HepG2 (cell line): ENCODE measurements around the gene TMEM121. TPM values are rescaled to one million over a fixed set of nuclear protein-coding genes. Genes with fewer than 3 reads are reported as not detected.
A peak's percentile ranks its signal among the peaks of the same experiment; 100 is the strongest.

Experiments used
- AFF4 ChIP-seq: sonication (generic); formaldehyde crosslinking; IDR thresholded peaks from 2 replicates; pipeline ENCODE4 v1.4.0; 2020; ENCODE audit warnings: missing genetic modification reagents
- CEBPG ChIP-seq: IDR thresholded peaks from 2 replicates; pipeline ENCODE4 v1.6.1; 2016
- CREB3 ChIP-seq: sonication (generic); formaldehyde crosslinking; IDR thresholded peaks from 2 replicates; pipeline ENCODE4 v1.5.0; 2020; ENCODE audit warnings: missing genetic modification reagents
- ELF4 ChIP-seq: sonication (generic); formaldehyde crosslinking; IDR thresholded peaks from 2 replicates; pipeline ENCODE4 v1.5.0; 2020; ENCODE audit warnings: missing genetic modification reagents, mild to moderate bottlenecking, moderate library complexity, borderline replicate concordance
- FOXO4 ChIP-seq: sonication (generic); formaldehyde crosslinking; conservative IDR thresholded peaks from 2 replicates; pipeline ENCODE4 v1.8.1; 2023; ENCODE audit warnings: missing genetic modification reagents
- FOXP1 ChIP-seq, 2 experiments: fragments of 450-650 bp in 1 of 2; IDR thresholded peaks; 2 replicates each; pipeline ENCODE4 v1.6.1; 2017 to 2018; ENCODE audit warnings: antibody characterized with exemption in 1 of 2
- HNF1B ChIP-seq: sonication (generic); formaldehyde crosslinking; IDR thresholded peaks from 2 replicates; pipeline ENCODE4 v1.5.1; 2020; ENCODE audit warnings: mild to moderate bottlenecking, moderate library complexity, missing genetic modification reagents
- HNF4A ChIP-seq: sonication (generic); formaldehyde crosslinking; IDR thresholded peaks from 2 replicates; pipeline ENCODE4 v1.4.0; 2020; ENCODE audit warnings: missing genetic modification reagents
- KDM5A ChIP-seq: fragments of 200-600 bp; sonication (generic); IDR thresholded peaks from 2 replicates; pipeline ENCODE4 v1.7.0; 2018; ENCODE audit warnings: antibody characterized with exemption, mild to moderate bottlenecking, low read length, borderline replicate concordance
- KDM6A ChIP-seq: IDR thresholded peaks from 2 replicates; pipeline ENCODE4 v1.6.1; 2016; ENCODE audit warnings: low read depth
- PAWR ChIP-seq: sonication (generic); formaldehyde crosslinking; IDR thresholded peaks from 2 replicates; pipeline ENCODE4 v1.4.0; 2020; ENCODE audit warnings: missing genetic modification reagents, mild to moderate bottlenecking, borderline replicate concordance
- SP4 ChIP-seq: sonication (generic); formaldehyde crosslinking; IDR thresholded peaks from 2 replicates; pipeline ENCODE4 v1.8.1; 2023; ENCODE audit warnings: mild to moderate bottlenecking, missing genetic modification reagents
- ZBTB37 ChIP-seq: sonication (generic); formaldehyde crosslinking; IDR thresholded peaks from 2 replicates; pipeline ENCODE4 v1.4.0; 2020; ENCODE audit warnings: mild to moderate bottlenecking, missing genetic modification reagents
- ZFAT ChIP-seq: sonication (generic); formaldehyde crosslinking; conservative IDR thresholded peaks from 2 replicates; pipeline ENCODE4 v1.8.1; 2023; ENCODE audit warnings: missing genetic modification reagents, inconsistent platforms
- ZFP36L1 ChIP-seq: sonication (generic); formaldehyde crosslinking; IDR thresholded peaks from 2 replicates; pipeline ENCODE4 v1.8.0; 2022; ENCODE audit warnings: mild to moderate bottlenecking, missing genetic modification reagents, moderate library complexity
- ZNF329 ChIP-seq: sonication (generic); formaldehyde crosslinking; IDR thresholded peaks from 2 replicates; pipeline ENCODE4 v1.9.0; 2021; ENCODE audit warnings: low read depth, mild to moderate bottlenecking, missing genetic modification reagents
- ZNF362 ChIP-seq: sonication (generic); formaldehyde crosslinking; IDR thresholded peaks from 2 replicates; pipeline ENCODE4 v1.4.0; 2020; ENCODE audit warnings: missing genetic modification reagents, mild to moderate bottlenecking, borderline replicate concordance
- ZNF501 ChIP-seq: sonication (generic); formaldehyde crosslinking; IDR thresholded peaks from 2 replicates; pipeline ENCODE4 v1.5.1; 2020; ENCODE audit warnings: mild to moderate bottlenecking, moderate library complexity, missing genetic modification reagents
- ZNF788 ChIP-seq: sonication (generic); formaldehyde crosslinking; IDR thresholded peaks from 2 replicates; pipeline ENCODE4 v1.5.0; 2020; ENCODE audit warnings: mild to moderate bottlenecking, missing genetic modification reagents, borderline replicate concordance
- polyA plus RNA-seq, 8 experiments: library from polyadenylated mRNA; depleted of rRNA in 3 of 8; stranded (reverse) in 7 of 8; unstranded in 1 of 8; fragments of >200 nt; fragmentation: Illumina TruSeq in 4 of 8; extraction: Trizol in 4 of 8; gene quantifications; 2 replicates each; pipeline versions ENCODE4 v1.2.1 to v1.2.3, GENCODE V29; 2011 to 2016; ENCODE audit warnings: low read depth in 4 of 8, missing spikeins in 1 of 8, mixed read lengths in 1 of 8; ENCODE audit not compliant: insufficient read depth in 1 of 8
- total RNA-seq, 5 experiments: library from RNA; depleted of rRNA; stranded (reverse); fragments of >200 nt; fragmentation: Illumina TruSeq; extraction: Trizol; gene quantifications; 2 replicates each; pipeline ENCODE4 v1.2.3, GENCODE V29; 2016; ENCODE audit warnings: low read depth in 1 of 5

Gene TMEM121
- total and polyA plus RNA-seq, 2 of the 13 experiments (the other 11 are each of a cell fraction or from before 2014, with no cell fraction given) = 6.6 to 19.0 TPM

GRCh38 chr14:105500036-105500725 lies 26.2 kb upstream of the TMEM121 start (continued):
- TF ChIP-seq HNF1B (no peak), ELF4 (CRISPR knock-in tag) (no peak), HNF4A (CRISPR knock-in tag) (no peak), ZBTB37 (CRISPR knock-in tag) (no peak), ZNF788 (0 out of 2 replicates have a peak, but pooled peaks have one; percentile 19), FOXO4 (no peak), ZNF362 (no peak), SP4 (CRISPR knock-in tag) (no peak), ZNF329 (CRISPR knock-in tag) (no peak), FOXP1 (IDR thresholded peaks at IDR 0.05) (no peak), FOXP1 (CRISPR knock-in tag; IDR thresholded peaks at IDR 0.05) (no peak), CEBPG (no peak), KDM5A (no peak), CREB3 (no peak), KDM6A (CRISPR knock-in tag) (no peak), ZFP36L1 (CRISPR knock-in tag) (no peak), ZFAT (CRISPR knock-in tag) (no peak), PAWR (CRISPR knock-in tag) (no peak), ZNF501 (CRISPR knock-in tag) (peak; percentile 40; the same call in 1 of the 2 replicates), AFF4 (no peak)
